ENCODE measurements around the gene ARVCF.

ARVCF gene

GRCh38 chr22:19964701-19965386 is 51.8 kb downstream of the ARVCF start:
- Histone ChIP-seq H3K4me3 (ENCODE audit: low read length) (no peak overlapping the region), H3K27ac (ENCODE audit: low read depth, low read length) (no peak overlapping the region), H3K4me2 (ENCODE audit: low read length) (no peak overlapping the region), H3K9me2 (replicated peaks; ENCODE audit: control insufficient read depth, low read length) (no peaks in the 10 kb centered on the region), H3K9me3 (ENCODE audit: control insufficient read depth, insufficient read depth, low read length) (no peaks in the 10 kb centered on the region), H3K79me2 (ENCODE audit: control insufficient read depth, low read length) (no peaks in the 10 kb centered on the region), H3K27me3 (ENCODE audit: control insufficient read depth, low read length) (no peaks in the 10 kb centered on the region), H4K20me1 (ENCODE audit: control insufficient read depth, insufficient read depth, low read depth, low read length) (0 out of 2 replicates have a peak, but pooled peaks cover 4% of the 10 kb centered on the region), H3F3A (ENCODE audit: control insufficient read depth, insufficient read depth) (0 out of 2 replicates have a peak, but pooled peaks cover 3% of the 10 kb centered on the region), H3K36me3 (ENCODE audit: control insufficient read depth, low read length) (peaks cover 34% of the 10 kb centered on the region), H3K4me1 (ENCODE audit: control insufficient read depth, low read length) (no peaks in the 10 kb centered on the region)
- no peak for TF ChIP-seq EZH2phosphoT487 (IDR thresholded peaks at IDR 0.05; ENCODE audit: borderline replicate concordance, low read length)
- no peak for TF ChIP-seq CTCF (IDR thresholded peaks at IDR 0.05; ENCODE audit: low read depth, low read length, poor library complexity, severe bottlenecking)

GRCh38 chr22:19963863-19964642 is 52.6 kb downstream of the ARVCF start:
- Histone ChIP-seq H3K27me3 (ENCODE audit: control insufficient read depth, low read length) (no peaks in the 10 kb centered on the region), H3K36me3 (ENCODE audit: control insufficient read depth, low read length) (peaks cover 34% of the 10 kb centered on the region), H3K9me3 (ENCODE audit: control insufficient read depth, insufficient read depth, low read length) (no peaks in the 10 kb centered on the region), H3K27ac (ENCODE audit: low read depth, low read length) (no peak overlapping the region), H3F3A (ENCODE audit: control insufficient read depth, insufficient read depth) (0 out of 2 replicates have a peak, but pooled peaks cover 3% of the 10 kb centered on the region), H3K4me2 (ENCODE audit: low read length) (no peak overlapping the region), H3K79me2 (ENCODE audit: control insufficient read depth, low read length) (no peaks in the 10 kb centered on the region), H3K9me2 (replicated peaks; ENCODE audit: control insufficient read depth, low read length) (no peaks in the 10 kb centered on the region), H3K4me1 (ENCODE audit: control insufficient read depth, low read length) (no peaks in the 10 kb centered on the region), H4K20me1 (ENCODE audit: control insufficient read depth, insufficient read depth, low read depth, low read length) (0 out of 2 replicates have a peak, but pooled peaks cover 4% of the 10 kb centered on the region), H3K4me3 (ENCODE audit: low read length) (no peak overlapping the region)
- TF ChIP-seq CTCF (IDR thresholded peaks at IDR 0.05; ENCODE audit: low read depth, low read length, poor library complexity, severe bottlenecking), result no peak
- TF ChIP-seq EZH2phosphoT487 (IDR thresholded peaks at IDR 0.05; ENCODE audit: borderline replicate concordance, low read length), result no peak

- Histone ChIP-seq H3K27ac (ENCODE audit: low read depth, low read length) (no peak overlapping the region), H3K9me2 (replicated peaks; ENCODE audit: control insufficient read depth, low read length) (no peaks in the 10 kb centered on the region), H3K4me1 (ENCODE audit: control insufficient read depth, low read length) (no peaks in the 10 kb centered on the region), H3K4me2 (ENCODE audit: low read length) (no peak overlapping the region), H3K36me3 (ENCODE audit: control insufficient read depth, low read length) (peaks cover 32% of the 10 kb centered on the region), H3K9me3 (ENCODE audit: control insufficient read depth, insufficient read depth, low read length) (no peaks in the 10 kb centered on the region), H3F3A (ENCODE audit: control insufficient read depth, insufficient read depth) (0 out of 2 replicates have a peak, but pooled peaks cover 3% of the 10 kb centered on the region), H3K79me2 (ENCODE audit: control insufficient read depth, low read length) (no peaks in the 10 kb centered on the region), H3K27me3 (ENCODE audit: control insufficient read depth, low read length) (no peaks in the 10 kb centered on the region), H3K4me3 (ENCODE audit: low read length) (no peak overlapping the region), H4K20me1 (ENCODE audit: control insufficient read depth, insufficient read depth, low read depth, low read length) (0 out of 2 replicates have a peak, but pooled peaks cover 4% of the 10 kb centered on the region)
- no peak for TF ChIP-seq CTCF (IDR thresholded peaks at IDR 0.05; ENCODE audit: low read depth, low read length, poor library complexity, severe bottlenecking)
- no peak for TF ChIP-seq EZH2phosphoT487 (IDR thresholded peaks at IDR 0.05; ENCODE audit: borderline replicate concordance, low read length)
Measured at GRCh38 chr22:19962909-19963806, 53.5 kb downstream of the ARVCF start.
